ENCODE results near the gene NABP1. TPM values are rescaled to one million over a fixed set of nuclear protein-coding genes. Genes with fewer than 3 reads are reported as not detected.

Gene NABP1
- total RNA-seq, 4 donors from 2014 or later: 31.4 to 273 (median 211) TPM

- no peaks in the 10 kb centered on the region for H3K36me3 ChIP-seq
- H3K9me3 ChIP-seq: no peaks in the 10 kb centered on the region
- no peaks in the 10 kb centered on the region for H3K27me3 ChIP-seq
- no peak overlapping the region for H3K4me3 ChIP-seq
- peaks cover 0 to 29% (median 7%) of the 10 kb centered on the region in 4 donors for H3K4me1 ChIP-seq
- TF ChIP-seq CTCF (IDR thresholded peaks at IDR 0.05): no peak
- no peak for TF ChIP-seq POLR2A (IDR thresholded peaks at IDR 0.05)
- no peak for DNase-seq
- no peak overlapping the region for H3K27ac ChIP-seq
Measured at GRCh38 chr2:191634791-191635190, 43.1 kb upstream of the NABP1 start.

GRCh38 chr2:191635333-191636234, 42.4 kb upstream of the NABP1 start:
- no peak overlapping the region for H3K4me3 ChIP-seq
- no peaks in the 10 kb centered on the region for H3K27me3 ChIP-seq
- DNase-seq: no peak
- TF ChIP-seq CTCF (IDR thresholded peaks at IDR 0.05): no peak
- TF ChIP-seq POLR2A (IDR thresholded peaks at IDR 0.05): no peak
- H3K36me3 ChIP-seq: no peaks in the 10 kb centered on the region
- peaks cover 0 to 29% (median 7%) of the 10 kb centered on the region in 4 donors for H3K4me1 ChIP-seq
- no peaks in the 10 kb centered on the region for H3K9me3 ChIP-seq
- no peak overlapping the region for H3K27ac ChIP-seq

DNA sequence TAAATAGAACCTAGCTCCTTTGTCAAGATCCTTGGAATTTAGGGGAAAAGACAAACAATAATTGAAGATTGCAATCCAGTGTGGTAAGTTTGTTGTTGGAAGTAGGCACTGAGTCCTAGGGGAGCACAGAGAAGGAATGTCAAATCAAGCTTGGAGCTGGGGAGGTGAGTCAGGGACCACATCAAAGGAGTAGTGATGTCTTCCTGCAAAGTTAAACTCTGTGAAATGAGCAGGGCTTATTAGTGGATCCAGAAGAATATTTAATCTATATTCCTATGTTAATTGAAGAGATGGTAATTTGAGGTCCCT, 41.7 kb upstream of the NABP1 start:
- no peak for DNase-seq
- Histone ChIP-seq H3K27ac (no peak overlapping the region), H3K36me3 (no peaks in the 10 kb centered on the region)

GRCh38 chr2:191636586-191636985, 41.4 kb upstream of the NABP1 start:
- peaks cover 0 to 32% (median 7%) of the 10 kb centered on the region in 4 donors for H3K4me1 ChIP-seq
- H3K36me3 ChIP-seq: no peaks in the 10 kb centered on the region
- no peaks in the 10 kb centered on the region for H3K27me3 ChIP-seq
- TF ChIP-seq CTCF (IDR thresholded peaks at IDR 0.05): no peak
- no peak for DNase-seq
- peak overlapping the region in 1 of 4 donors; percentile 73 for H3K27ac ChIP-seq
- no peaks in the 10 kb centered on the region for H3K9me3 ChIP-seq
- H3K4me3 ChIP-seq: no peak overlapping the region

More for the DNA sequence above, 41.7 kb upstream of the NABP1 start:
- Histone ChIP-seq H3K4me1 (peaks cover 0 to 29% (median 7%) of the 10 kb centered on the region in 4 donors), H3K4me3 (no peak overlapping the region), H3K27me3 (no peaks in the 10 kb centered on the region), H3K9me3 (no peaks in the 10 kb centered on the region)
- TF ChIP-seq CTCF (IDR thresholded peaks at IDR 0.05): no peak
- no peak for TF ChIP-seq POLR2A (IDR thresholded peaks at IDR 0.05)

DNA sequence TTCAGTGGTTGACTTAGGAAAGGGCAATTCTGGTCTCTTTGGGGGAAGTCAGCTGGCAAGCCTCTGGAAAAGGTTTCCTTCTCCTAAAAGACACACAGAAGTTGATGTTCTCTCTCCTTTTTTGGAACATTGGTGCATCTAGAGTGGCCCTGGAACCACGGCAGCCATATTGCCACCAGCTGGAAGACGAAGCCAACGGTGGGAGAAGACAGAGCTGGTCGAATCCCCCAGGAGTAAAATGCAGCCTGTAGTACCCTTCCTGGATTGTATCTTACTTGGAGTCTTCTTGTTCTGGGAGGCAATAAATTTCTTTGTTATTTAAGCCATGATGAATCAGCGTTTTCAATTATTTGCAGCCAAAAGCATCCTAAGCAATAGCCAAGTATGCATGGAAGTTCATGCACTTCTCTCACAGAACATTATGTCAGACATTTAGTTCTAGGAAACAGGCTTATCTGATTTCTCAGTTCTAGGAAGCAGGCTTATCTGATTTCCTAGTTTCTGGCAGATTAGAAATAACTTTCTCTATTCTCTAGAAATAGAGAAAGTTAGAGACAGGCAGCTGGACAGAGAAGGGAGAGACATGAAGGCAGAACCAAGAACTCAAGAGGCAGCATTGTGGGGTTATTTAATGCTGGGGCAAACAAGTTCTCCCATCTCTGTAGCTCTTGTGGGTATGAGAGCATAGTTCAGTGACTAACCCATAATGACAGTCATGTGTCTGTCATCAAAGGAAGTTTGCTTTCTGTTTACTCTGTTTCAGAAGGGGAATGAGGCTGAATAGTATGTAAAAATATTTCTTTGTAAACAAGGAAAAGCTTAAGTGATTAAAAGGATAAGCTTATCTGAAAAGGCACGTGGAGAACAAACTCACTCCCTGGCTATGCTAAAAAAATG, 40.5 kb upstream of the NABP1 start:
- Histone ChIP-seq H3K9me3 (no peaks in the 10 kb centered on the region), H3K27ac (peak overlapping the region; percentile 54 to 78 (median 72)), H3K27me3 (no peaks in the 10 kb centered on the region), H3K4me1 (peaks cover 0 to 38% (median 9%) of the 10 kb centered on the region in 4 donors), H3K4me3 (no peak overlapping the region), H3K36me3 (no peaks in the 10 kb centered on the region)
- no peak for DNase-seq
- no peak for TF ChIP-seq CTCF (IDR thresholded peaks at IDR 0.05)
- TF ChIP-seq POLR2A (IDR thresholded peaks at IDR 0.05): peak in 1 of 2 donors; percentile 16

Measured in Peyer's patch (tissue), 4 donors.